GM21526 (cell line): ENCODE data around the gene C1orf116.
"Not testable (repeated sequence)": the region's sequence is repeated elsewhere in the genome, so short reads cannot be mapped to it uniquely, and the experiment has no call there.

Experiments used
- ATAC-seq: cut with Tn5 transposase; IDR thresholded peaks from one replicate; pipeline ENCODE4 v1.9.1; 2021; ENCODE audit warnings: moderate library complexity; ENCODE audit not compliant: unreplicated experiment, low FRiP score

Gene C1orf116

DNA sequence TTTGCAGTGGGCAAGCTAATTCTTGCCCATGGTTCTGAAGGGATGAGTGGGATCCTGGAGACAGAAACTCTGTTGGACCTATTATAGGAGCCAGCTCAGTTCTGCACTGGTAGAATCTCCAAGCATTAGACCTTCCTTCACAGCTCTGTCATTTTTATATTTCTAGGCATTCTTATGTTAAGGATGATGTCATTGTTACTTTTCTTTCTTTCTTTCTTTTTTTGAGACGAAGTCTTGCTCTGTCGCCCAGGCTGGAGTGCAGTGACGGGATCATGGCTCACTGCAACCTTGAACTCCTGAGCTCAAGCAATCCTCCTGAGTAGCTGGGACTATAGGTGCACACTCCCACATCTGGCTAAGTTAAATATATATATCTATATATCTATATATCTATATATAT lies 28.0 kb upstream of the C1orf116 start:
- no peak for ATAC-seq

DNA sequence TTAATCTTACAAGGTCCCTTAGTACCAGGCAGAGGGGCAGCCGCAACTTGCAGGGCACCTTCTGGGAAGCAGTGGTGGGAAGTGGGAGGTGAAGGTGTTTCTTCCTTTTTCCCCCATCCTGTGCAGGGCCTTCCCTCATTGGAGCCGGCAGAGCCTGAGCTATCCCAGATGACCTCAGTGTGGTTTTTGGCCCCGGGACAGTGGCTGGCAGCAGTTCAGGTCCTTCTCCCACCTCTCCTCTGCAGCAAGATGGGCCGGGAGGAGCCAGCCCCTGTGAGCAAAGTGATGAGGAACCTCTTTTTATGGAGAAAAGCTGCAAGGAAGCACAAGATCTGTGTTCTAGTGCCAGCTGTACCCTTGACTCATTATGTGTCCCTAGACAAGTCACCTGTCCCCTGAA lies 27.3 kb upstream of the C1orf116 start:
- no peak for ATAC-seq

DNA sequence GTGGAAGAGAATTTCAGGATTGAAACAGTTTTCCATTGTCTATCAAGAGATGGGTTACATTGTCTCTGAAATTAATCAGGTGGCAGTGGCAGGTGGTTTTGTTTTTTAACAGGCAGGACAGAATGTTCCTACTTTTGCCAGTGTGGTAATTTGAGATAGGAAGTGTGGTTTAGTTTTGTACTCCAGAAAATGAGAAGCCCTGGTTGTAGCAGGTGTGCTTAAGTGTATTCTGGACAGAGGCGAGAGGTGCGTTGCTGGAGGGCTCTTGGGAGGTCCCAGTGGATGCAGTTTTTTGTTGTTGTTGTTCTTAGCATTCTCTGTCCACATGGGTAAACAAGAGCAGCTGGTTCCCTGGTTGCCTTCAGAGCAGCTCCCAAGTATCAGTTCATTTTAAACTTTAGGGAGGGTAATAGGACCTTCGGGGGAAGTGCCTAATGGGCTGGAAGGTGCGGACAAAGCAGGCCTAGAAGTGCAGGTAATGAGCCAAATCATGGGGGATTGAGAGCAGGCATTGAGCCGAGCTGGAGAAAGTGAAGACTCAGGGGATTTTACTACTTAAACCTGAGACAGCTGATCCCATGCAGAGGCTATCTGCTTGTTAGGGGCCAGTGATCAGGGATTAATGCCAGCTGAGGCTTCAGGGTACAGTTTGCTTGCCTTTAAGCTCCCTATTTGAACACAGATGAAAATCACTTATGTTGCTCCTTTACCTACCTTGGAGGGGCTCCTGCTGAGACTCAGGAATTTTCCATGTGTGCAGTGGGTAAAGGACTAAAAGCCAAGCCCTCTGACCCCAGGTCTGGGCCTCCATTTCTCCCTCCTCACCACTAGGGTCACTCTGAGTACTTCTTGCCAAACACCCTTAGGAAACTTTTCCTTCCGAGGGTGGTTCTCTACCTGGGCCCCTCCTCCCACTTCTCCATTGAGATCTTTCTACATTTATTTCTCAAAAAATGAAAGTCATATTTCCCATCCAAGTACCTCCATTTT lies 26.6 kb upstream of the C1orf116 start:
- ATAC-seq: no peak

DNA sequence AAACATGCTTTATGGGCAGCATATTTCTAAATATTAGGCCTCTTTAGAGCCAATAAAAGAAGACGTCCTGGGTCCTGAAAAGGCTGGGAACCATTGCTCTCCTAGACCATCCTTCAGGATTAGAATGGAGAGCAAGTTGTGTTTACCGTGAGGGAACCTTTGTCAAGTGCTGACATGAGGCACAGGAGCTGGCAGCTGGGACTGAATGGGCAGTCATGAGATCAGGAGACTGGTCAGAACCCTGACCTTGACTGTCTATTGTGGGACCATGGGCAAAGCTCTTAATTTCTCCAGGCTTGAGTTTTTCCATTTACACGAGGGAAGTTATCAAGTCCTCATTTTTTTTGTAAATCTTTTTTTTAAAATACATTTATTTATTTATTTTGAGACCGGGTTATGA lies 25.7 kb upstream of the C1orf116 start:
- ATAC-seq: no peak

DNA sequence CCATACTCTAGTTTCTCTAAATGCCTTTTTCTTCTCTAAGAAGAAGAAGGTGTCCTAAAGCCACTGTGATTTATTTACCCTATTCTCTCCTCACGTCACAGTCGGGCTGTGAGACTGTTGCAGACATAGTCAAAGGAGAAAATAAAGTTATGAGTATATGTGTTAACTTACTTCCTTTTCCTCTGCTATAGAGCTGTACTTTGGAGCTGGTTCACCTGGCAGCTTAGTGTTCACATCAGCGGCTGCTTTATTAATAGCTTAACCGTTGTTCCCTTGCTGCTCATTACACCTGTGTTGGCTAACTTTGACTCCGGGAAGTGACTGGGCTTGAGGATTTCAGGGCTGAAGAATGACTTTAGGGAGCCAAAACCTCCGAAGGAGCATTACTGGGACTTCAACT lies 24.1 kb upstream of the C1orf116 start:
- ATAC-seq: no peak

DNA sequence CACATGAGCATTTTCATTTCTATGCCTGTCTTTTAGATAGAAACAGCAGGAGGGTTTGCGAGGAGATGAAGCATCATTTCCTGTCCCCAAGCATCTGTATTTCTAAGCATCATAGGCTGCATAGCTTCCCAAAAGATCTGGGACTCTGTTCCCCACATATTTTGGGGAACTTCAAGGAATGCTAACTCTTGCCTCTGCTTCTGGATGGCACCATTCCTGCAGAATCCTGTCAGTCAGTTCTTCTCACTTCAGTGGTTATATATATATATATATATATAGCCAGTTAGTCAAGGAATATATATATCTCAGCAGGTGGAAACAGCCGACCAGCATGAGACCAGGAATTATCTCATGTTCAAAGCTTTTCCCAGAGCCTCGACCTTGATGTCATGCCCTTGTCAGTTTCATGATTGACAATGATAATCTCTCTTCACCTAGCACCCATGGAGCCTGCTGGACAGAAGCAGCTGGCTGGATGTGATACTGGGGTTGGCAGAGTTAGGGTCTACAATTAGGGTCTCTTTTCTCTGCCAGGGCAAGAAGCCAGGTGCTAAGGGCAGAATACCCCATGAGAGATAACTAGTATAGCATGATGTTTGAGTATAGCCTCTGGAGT lies 22.9 kb upstream of the C1orf116 start:
- no peak for ATAC-seq

DNA sequence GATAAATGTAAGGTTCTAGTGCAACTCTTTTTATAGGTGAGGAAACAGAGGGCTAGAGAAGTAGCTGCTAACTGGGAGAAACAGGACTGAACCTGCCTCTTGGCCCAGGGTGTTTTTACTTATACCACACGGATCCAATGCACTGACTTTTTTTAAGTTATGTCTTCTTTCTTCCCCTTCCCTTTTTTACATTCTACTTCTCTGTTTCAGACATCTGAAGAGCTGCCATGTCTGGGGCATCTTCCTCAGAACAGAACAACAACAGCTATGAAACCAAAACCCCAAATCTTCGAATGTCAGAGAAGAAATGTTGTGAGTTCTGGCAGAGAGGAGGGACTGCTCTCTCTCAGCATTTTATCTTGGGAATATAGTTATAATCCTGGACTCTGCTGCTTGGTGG lies 21.9 kb upstream of the C1orf116 start:
- no peak for ATAC-seq

DNA sequence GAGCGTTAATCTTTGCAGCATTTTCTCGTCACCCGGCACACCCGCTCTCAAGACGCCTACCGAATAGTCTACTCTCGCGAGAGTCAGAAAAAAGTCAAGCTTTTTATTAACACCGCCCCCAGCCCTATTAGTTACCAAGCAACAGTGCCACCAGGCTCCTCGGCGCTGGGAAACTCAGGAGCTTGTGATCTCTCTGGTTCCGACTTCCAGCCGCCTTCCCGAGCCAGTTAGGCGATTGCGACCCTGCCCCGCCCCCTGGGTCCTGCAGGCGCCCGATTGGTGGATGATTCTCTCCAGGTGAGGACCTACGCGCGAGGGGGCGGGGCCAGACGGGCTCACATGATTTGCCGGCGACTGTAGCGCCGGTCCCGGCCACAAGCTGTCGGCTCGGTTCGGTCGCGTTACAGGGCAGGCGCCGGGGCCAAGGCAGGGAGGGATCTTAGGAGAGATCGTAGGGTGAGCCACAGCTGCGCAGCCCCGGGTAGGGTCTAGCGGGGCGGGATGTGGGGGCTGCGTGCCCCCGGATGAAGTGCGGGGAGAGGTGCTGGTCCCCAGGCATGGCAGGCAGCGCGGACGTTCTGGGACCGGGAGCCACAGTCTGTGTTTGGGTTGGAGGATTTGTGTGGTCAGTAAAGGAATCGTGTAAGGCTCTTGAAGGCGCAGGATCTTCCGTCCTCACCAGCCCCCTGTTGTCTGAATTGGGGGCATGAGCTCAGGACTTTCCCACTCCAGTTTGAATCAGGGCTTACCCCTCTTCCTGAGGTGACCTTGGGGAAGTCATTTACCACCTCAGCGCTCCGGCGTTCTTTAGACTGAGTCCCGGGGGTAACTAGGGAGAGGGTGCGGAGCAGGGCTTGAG lies 20.6 kb upstream of the C1orf116 start, which contains the start of gene PFKFB2:
PFKFB2 (plus strand) TSS at position 365 of the 859 bp plus-strand sequence. CDS start 1,443 bp downstream, outside the sequence.
- peak; percentile 74 for ATAC-seq

DNA sequence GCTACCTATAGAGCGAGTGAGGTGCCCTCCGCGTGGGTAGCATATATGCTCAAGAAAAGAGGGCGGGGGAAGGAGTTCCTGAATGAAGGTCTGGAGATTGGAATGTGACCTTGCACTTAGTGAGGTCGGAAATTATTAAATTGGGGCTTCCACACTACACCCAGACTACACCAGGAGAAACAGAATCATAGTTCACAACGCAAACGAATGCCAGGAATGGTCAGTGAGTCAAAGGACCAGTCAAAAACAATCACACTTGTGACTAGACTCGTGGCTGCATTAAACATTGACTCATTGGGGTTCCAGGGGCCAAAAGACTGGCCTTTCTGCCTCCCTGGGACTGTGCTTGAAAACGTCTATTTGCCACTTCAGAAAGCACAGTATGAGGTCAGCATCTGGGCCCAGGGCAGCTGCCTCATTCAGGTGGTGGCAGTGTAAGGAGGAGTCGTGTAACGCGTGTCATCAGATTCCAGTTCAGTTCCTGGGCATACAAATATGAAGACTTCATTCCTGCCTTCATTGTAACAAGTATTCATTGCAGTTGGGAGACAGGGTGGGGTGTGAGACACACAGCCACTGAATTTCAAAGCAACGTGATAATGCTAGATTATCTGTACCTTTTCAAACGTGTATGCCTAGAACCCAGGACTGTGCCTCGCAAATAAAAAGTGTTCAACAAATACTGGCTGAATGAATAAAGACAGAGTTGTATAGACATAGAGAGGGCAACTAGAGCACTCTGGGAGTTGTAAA lies 18.8 kb upstream of the C1orf116 start, which contains the start of gene YOD1:
YOD1 (minus strand) TSS at position 18 of the 753 bp plus-strand sequence. CDS start 178 bp downstream, outside the sequence.
- ATAC-seq: no peak

DNA sequence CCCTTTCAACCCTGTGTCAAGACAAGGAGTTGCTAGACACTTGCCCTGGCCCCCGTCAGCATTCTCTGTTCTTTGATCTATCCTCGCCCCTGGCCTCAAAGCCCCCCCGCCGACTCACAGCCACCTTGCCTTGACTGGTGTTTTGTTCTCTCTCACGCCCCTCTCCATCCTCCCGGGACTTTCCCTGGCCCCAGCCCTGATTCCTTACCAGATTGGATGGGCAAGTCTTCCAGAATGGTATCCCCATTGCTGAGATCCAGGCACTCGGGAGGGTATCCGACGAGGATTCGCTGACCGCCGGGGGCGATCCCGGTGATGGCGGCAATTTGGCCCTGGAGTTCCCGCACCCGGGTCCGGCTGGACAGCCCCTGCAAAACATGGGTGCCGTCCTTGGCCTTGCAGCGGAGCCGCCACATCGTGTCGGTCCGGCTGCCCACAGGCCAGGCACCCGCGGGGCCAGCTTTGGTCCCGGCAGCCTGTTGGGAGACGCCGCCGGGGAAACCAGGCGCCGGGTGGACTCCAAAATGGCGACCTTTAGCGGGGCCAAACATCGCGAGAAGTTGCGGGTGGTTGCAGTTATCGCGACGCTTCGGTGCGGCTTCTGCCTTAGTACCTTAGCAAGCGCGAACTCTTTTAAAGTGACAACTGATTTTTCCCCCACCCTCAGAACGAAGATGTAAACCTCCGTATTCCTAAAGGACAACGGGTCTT lies 18.1 kb upstream of the C1orf116 start:
- ATAC-seq: no peak

DNA sequence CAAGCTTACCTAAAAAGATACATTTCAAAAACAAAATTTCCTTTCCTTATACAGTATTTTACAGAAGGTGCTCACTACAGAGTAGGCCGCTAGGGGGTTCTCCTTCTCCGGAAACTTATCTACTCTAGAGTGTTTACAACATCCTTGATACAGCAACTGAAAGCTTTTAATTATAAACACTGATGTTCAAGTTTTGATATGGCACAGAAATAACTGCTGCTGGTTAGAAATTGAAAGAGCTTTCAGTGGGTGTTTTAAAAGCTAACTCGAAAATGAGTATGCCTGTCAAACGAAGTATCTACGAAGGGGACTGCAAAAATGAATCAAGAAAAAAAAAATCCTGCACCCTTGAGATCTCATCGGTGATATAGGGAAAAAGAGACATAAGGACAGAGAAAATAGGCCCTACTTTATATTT lies 17.4 kb upstream of the C1orf116 start:
- ATAC-seq: no peak

DNA sequence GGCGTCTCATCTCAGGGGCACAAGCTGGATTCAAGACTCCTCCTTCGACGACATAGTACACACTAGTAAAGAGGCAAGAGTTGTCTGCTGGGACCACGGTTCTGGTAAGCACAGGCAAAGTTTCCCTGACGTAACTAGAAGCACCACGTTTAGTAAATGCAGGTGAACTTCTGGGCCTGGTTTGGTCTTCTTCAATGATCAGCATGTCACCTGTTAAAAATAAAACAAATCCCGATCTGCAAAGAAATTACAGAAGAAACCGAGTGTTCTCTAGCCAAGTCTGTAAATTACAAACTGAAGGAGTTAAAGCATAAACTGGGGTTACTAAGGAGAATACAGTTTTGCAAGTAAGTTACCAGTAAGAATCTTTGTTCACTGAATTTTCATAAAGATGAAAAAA lies 17.0 kb upstream of the C1orf116 start:
- ATAC-seq: no peak

DNA sequence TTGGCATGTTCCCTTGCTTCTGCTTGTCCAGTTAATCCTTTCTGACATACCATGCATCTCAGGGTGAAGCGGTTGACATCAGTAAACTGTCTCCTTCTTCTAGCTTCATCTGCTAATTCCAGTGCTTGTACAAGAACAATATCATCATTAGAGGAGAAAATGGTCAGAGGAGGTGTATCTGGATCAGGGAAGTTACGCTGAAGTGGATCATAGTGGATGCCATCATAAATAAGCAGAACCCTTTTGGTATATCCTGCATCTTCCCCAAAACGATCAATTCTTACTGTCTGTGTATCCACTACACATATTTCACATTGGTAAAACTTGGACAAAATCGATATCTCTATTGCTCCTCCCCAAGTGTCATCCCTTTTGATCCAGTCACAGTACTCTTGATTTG lies 16.5 kb upstream of the C1orf116 start:
- ATAC-seq: no peak

DNA sequence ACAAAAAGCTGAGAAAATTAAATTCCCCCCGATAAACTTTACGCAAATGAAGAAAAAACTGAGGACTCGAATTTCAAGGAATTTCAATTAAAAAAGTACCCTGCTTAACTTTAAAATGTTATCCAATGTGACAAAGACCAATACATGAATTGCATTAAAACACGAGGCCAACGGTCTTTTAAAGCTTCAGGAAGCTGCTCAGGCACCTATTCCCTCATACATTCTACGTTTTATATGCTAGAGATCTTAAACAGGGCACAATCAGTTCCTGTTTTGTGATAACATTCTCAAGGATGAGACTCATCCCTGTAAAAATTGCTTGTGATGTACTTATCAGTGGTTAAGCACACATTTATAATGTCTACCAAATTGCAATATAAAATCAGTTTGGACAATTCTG lies 15.5 kb upstream of the C1orf116 start:
- no peak for ATAC-seq

DNA sequence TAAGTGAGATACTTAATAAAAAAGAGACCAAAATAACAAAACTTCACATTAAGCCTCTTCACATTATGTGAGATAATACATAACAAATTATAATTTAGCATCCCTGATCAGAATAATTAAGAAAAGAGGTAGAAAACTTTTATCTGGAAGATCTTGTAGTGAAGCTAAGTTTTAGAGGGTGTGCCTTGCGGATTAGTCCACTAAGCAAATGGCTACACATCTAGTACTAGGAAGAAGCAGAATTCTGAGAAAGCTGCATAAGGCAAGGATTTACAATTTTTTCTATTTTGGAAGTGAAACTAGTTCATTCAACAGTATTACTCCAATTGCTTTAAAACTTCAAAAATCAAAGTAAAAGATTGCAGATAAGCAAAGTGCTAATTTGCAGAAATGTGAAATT lies 14.9 kb upstream of the C1orf116 start:
- ATAC-seq: no peak

DNA sequence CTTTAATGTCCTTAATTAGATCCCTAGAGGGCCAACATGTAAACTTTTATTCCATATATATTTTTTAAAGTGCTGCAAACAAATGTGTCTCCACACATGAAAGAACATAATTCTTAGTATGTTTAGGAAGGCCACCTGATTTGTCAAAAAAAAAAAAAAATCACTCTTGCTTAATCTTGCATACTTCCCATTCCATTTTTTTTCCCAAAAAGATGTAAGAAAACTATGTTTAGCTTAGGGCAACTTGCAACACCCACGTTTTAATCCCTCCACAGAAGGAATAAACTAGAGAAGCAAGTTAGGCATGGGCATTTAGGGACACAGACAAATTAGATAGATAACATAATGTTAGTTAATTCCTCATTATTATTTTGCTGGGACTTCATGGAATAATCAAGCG lies 12.9 kb upstream of the C1orf116 start:
- ATAC-seq: no peak

DNA sequence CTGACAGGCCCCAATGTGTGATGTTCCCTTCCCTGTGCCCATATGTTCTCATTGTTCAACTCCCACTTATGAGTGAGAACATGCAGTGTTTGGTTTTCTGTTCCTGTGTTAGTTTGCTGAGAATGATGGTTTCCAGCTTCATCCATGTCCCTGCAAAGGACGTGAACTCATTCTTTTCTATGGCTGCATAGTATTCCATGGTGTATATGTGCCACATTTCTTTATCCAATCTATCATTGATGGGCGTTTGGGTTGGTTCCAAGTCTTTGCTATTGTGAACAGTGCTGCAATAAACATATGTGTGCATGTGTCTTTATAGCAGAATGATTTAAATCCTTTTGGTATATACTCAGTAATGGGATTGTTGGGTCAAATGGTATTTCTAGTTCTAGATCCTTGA lies 8.8 kb upstream of the C1orf116 start:
- not testable (repeated sequence) for ATAC-seq

DNA sequence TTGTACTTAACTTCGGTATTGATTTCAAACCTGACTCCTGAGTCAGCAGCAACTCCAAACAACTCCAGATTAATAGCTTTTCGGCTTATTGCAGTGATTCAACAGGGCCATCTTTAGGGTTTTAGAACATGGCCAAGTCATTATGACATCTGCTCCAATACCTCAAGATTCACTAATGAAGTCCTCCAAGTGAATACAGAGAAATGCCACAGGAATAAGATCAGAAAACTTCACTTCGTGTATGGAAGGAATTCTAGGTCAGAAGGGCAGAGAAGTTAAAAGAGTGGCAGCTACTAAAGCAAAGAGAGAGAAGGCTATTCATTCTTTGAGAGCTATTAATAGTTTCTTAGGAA lies 7.6 kb upstream of the C1orf116 start:
- ATAC-seq: no peak

DNA sequence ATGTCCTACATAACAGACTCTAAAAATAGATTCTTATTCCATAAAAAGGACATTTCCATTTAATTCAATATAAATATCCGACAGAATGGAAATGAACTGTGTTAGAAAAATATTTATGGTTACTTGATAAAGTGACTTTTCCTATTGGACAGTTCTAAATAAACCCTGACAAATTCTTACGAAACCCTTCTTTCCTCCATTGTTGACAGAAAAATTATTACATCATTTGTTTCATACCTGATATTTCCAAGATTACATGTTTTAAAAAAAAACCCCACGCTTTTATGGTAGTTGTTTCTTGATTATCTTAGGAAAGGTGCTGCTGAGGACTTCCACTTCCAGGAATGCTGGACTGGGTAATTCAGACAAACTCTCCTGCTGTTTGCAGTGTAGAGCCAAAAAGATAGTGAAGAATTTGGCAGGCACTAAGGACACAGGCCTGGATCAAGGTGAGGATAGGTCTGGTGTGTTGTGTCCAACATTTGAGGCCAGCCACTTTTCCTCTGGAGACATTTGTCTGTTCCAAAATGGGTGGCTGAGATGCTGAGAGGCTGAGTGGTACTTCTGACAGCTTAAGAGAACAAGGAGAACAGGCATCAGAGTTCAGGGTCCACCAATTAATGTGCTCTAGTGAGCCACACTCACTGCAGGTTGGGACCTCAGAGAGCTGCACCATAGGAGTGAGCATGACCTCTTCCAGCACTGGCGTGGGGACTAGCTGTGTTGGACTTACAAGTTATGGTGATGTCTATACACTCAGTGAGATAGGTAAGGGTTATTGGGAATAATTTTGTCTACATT lies 7.0 kb upstream of the C1orf116 start:
- ATAC-seq: no peak
